PC-3 (cell line): ENCODE data around the gene JAKMIP1.

Experiments
- EZH2 ChIP-seq: fragments of 300-600 bp; sonication (generic); IDR thresholded peaks from one replicate; pipeline ENCODE4 v1.6.1; 2017; ENCODE audit warnings: antibody characterized with exemption, mild to moderate bottlenecking, low read length; ENCODE audit not compliant: unreplicated experiment
- EZH2phosphoT487 ChIP-seq: fragments of 300-600 bp; sonication (generic); IDR thresholded peaks from 2 replicates; pipeline ENCODE4 v1.6.1; 2018; ENCODE audit warnings: mild to moderate bottlenecking, antibody characterized with exemption, low read length, borderline replicate concordance
- TF ChIP-seq, protein P1 (sequence below): fragments of 300-600 bp; sonication (generic); conservative IDR thresholded peaks from 2 replicates; pipeline ENCODE4 v1.5.1; 2017; ENCODE audit warnings: antibody characterized with exemption, low read depth, mild to moderate bottlenecking, low read length

DNA sequence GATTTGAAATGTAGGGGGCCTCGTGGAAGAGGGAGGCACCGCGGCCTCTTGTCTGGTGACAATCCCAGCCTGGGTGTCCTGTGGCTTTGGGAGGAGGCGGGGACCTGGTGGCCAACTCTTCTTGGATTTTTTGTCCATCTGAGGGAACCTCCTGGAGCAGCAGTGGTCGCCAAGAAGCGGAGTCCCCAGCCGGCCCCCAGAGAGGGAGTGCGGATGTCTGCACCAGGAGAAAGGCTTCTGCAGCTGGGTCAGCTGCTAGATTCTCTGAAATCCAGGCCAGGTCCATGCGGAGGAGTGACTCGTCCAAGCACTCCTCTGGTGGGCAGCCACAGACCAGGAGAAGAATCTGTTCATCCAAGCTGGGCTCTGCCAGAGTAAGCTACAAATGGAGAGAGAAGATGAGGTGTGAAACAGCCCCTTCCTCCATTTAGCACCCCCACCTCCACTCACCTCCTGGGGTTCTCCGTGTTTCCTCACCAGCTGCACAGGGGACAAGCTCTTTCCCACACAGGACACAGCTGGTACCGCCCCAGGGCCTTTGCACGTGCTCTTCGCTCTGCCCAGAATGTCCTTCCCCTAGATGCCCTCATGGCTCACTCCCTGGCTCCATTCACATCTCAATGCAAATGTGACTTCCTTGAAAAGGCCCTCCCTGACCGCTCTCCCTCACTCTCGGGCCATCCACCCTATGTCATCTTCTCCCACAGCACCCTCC is 209.7 kb downstream of the JAKMIP1 start:
- TF ChIP-seq, protein P1, sequence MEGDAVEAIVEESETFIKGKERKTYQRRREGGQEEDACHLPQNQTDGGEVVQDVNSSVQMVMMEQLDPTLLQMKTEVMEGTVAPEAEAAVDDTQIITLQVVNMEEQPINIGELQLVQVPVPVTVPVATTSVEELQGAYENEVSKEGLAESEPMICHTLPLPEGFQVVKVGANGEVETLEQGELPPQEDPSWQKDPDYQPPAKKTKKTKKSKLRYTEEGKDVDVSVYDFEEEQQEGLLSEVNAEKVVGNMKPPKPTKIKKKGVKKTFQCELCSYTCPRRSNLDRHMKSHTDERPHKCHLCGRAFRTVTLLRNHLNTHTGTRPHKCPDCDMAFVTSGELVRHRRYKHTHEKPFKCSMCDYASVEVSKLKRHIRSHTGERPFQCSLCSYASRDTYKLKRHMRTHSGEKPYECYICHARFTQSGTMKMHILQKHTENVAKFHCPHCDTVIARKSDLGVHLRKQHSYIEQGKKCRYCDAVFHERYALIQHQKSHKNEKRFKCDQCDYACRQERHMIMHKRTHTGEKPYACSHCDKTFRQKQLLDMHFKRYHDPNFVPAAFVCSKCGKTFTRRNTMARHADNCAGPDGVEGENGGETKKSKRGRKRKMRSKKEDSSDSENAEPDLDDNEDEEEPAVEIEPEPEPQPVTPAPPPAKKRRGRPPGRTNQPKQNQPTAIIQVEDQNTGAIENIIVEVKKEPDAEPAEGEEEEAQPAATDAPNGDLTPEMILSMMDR = no peak
- TF ChIP-seq EZH2 = no peak
- no peak for TF ChIP-seq EZH2phosphoT487
